CD4-positive, alpha-beta T cell (primary cell): ENCODE data around the gene CDH18. TPM values are rescaled to one million over a fixed set of nuclear protein-coding genes. Genes with fewer than 3 reads are reported as not detected.

Source experiments
- ATAC-seq: fragments of 200-7000 bp; cut with Tn5 transposase; one replicate; pipeline ENCODE4 v1.10.0; 2022; ENCODE audit warnings: mild to moderate bottlenecking; ENCODE audit not compliant: poor library complexity
- CTCF ChIA-PET: fragments of 350-600 bp; sonication (Branson Sonifier 250); formaldehyde crosslinking; loops from one replicate; lab custom pipeline; 2021; ENCODE audit warnings: antibody characterized with exemption, inconsistent platforms; lab: Charles Lee
- POLR2A ChIA-PET: fragments of 350-600 bp; sonication (Branson Sonifier 250); formaldehyde crosslinking; loops from one replicate; lab custom pipeline; 2021; ENCODE audit warnings: antibody characterized with exemption, inconsistent platforms; lab: Charles Lee
- DNase-seq, 14 experiments: peaks; one replicate each; pipeline ENCODE4 v3.0.0-alpha.2; 2013 to 2020; ENCODE audit warnings: mixed read lengths in 2 of 14
- H3K27ac ChIP-seq, 2 donors: one replicate each; pipeline versions ENCODE4 v1.5.1 to v1.7.0; 2013; ENCODE audit warnings: low read length in 2 of 2, low read depth in 1 of 2, mild to moderate bottlenecking in 1 of 2
- H3K27me3 ChIP-seq, 2 experiments: 1 replicate in 1 of 2; 2 replicates in 1 of 2; pipeline versions ENCODE4 v1.6.1 to v1.7.0; 2013; ENCODE audit warnings: low read length in 2 of 2, control low read depth in 1 of 2, mild to moderate bottlenecking in 1 of 2, moderate library complexity in 1 of 2; ENCODE audit not compliant: insufficient read depth in 2 of 2, control insufficient read depth in 1 of 2
- H3K36me3 ChIP-seq: one replicate; pipeline ENCODE4 v1.6.1; 2013; ENCODE audit warnings: low read length, control low read depth; ENCODE audit not compliant: insufficient read depth
- H3K4me1 ChIP-seq: one replicate; pipeline ENCODE4 v1.6.1; 2013; ENCODE audit warnings: low read length, control low read depth; ENCODE audit not compliant: insufficient read depth
- H3K4me3 ChIP-seq: one replicate; pipeline ENCODE4 v1.5.1; 2013; ENCODE audit warnings: mild to moderate bottlenecking, low read length, moderate library complexity
- H3K9me3 ChIP-seq, 2 experiments: 1 replicate in 1 of 2; 2 replicates in 1 of 2; pipeline versions ENCODE4 v1.6.1 to v1.7.0; 2013; ENCODE audit warnings: low read length in 2 of 2, mild to moderate bottlenecking in 2 of 2, control low read depth in 1 of 2, moderate library complexity in 1 of 2; ENCODE audit not compliant: control insufficient read depth in 1 of 2, insufficient read depth in 1 of 2
- H3K27ac Mint-ChIP-seq: one replicate; pipeline ENCODE4 v1.8.0; 2020; ENCODE audit warnings: mixed read lengths
- H3K27me3 Mint-ChIP-seq: one replicate; pipeline ENCODE4 v1.8.0; 2021; ENCODE audit warnings: mixed read lengths
- H3K36me3 Mint-ChIP-seq: one replicate; pipeline ENCODE4 v1.8.0; 2021; ENCODE audit warnings: low read depth, mixed read lengths
- H3K4me1 Mint-ChIP-seq: one replicate; pipeline ENCODE4 v1.8.0; 2021; ENCODE audit warnings: low read depth, mixed read lengths
- H3K4me3 Mint-ChIP-seq: one replicate; pipeline ENCODE4 v1.8.0; 2020; ENCODE audit warnings: mild to moderate bottlenecking, mixed read lengths
- H3K9me3 Mint-ChIP-seq: one replicate; pipeline ENCODE4 v1.8.0; 2020; ENCODE audit warnings: mixed read lengths
- intact Hi-C, 2 experiments: fragments of 100-400 bp; cut with DNase I in 1 of 2; cut with micrococcal nuclease in 1 of 2; formaldehyde crosslinking; loops; one replicate each; pipeline versions ENCODE4 v1.15.1 to v1.9.0; 2023 to 2025; cut with DNase I, micrococcal nuclease
- total RNA-seq, 174 experiments: library from RNA in 2 of 174; stranded (reverse) in 2 of 174; gene quantifications; one replicate each; pipeline ENCODE4 v1.2.3 and lab custom pipeline; 2021 to 2026
- TF ChIP-seq, protein P1 (sequence below): fragments of 200-600 bp; IDR thresholded peaks from one replicate; pipeline ENCODE4 v1.8.0; 2022; ENCODE audit warnings: antibody characterized with exemption, mild to moderate bottlenecking

The CDH18 gene
- total RNA-seq, 2 experiments from 2014 or later: not detected

DNA sequence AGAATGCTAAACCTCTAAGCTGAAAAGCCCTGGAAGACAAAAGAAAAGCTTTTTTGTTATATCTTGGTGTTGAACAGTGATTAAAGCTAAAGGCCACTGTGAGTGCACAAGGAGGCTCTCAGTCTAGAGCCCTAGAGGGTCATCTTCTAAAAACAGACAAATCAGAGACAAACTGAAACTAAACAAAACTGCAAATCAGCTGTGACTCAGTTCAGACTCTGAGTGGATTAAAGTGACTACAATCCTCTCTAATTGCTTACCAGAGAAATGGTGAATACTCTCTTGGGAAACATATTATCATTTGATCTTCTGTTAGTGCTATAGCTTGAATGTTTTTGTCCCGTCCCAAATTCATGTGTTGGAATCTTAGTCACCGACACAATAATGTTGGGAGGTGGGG lies 491.9 kb downstream of the CDH18 start:
- TF ChIP-seq, protein P1, sequence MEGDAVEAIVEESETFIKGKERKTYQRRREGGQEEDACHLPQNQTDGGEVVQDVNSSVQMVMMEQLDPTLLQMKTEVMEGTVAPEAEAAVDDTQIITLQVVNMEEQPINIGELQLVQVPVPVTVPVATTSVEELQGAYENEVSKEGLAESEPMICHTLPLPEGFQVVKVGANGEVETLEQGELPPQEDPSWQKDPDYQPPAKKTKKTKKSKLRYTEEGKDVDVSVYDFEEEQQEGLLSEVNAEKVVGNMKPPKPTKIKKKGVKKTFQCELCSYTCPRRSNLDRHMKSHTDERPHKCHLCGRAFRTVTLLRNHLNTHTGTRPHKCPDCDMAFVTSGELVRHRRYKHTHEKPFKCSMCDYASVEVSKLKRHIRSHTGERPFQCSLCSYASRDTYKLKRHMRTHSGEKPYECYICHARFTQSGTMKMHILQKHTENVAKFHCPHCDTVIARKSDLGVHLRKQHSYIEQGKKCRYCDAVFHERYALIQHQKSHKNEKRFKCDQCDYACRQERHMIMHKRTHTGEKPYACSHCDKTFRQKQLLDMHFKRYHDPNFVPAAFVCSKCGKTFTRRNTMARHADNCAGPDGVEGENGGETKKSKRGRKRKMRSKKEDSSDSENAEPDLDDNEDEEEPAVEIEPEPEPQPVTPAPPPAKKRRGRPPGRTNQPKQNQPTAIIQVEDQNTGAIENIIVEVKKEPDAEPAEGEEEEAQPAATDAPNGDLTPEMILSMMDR: no peak
- Histone ChIP-seq H3K4me1 (no peaks in the 10 kb centered on the region), H3K27ac (no peak overlapping the region), H3K36me3 (no peaks in the 10 kb centered on the region), H3K9me3 (peaks cover 0 to 5% of the 10 kb centered on the region in 2 experiments), H3K27me3 (no peaks in the 10 kb centered on the region), H3K4me3 (no peak overlapping the region)
- Mint-ChIP-seq H3K9me3 (peaks cover 5% of the 10 kb centered on the region), H3K4me3 (no peak overlapping the region), H3K4me1 (no peaks in the 10 kb centered on the region), H3K36me3 (no peaks in the 10 kb centered on the region), H3K27me3 (no peaks in the 10 kb centered on the region), H3K27ac (no peak overlapping the region)
- intact Hi-C loops: no loop called here
- ATAC-seq: no peak
- ChIA-PET POLR2A (no interaction called here), CTCF (interaction anchor here (0.7 kb wide), 1 partner anchor 53 kb away, joined by 3 read pairs; no protein-coding TSS in a partner anchor)
- DNase-seq: no peak

DNA sequence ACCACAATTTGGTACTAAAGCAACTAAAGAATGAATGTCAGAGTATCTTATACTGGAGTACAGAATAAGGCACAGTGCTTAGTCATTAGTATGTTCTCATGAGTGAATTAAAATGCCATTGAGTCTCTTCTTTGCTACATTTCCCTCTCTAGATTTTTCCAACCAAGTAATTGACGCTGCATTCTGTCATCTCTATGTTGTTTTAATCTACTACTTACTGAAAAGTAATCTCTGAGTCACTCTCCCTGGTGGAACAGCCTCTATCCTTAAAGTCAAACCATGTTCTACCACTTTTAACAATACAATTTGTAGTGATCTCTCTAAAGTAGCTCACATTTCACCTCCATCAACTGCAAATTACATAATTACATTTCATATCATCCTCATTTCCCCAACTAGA lies 495.1 kb downstream of the CDH18 start:
- no peaks in the 10 kb centered on the region for H3K36me3 Mint-ChIP-seq
- Histone ChIP-seq H3K9me3 (peaks cover 0 to 9% of the 10 kb centered on the region in 2 experiments), H3K27ac (no peak overlapping the region), H3K4me1 (no peaks in the 10 kb centered on the region), H3K4me3 (no peak overlapping the region), H3K27me3 (no peaks in the 10 kb centered on the region), H3K36me3 (no peaks in the 10 kb centered on the region)
- no peak overlapping the region for H3K27ac Mint-ChIP-seq
- TF ChIP-seq, protein P1: no peak
- ATAC-seq (no peak), DNase-seq (no peak)
- POLR2A ChIA-PET: no interaction called here
- CTCF ChIA-PET: no interaction called here
- H3K4me3 Mint-ChIP-seq: no peak overlapping the region
- peaks cover 11% of the 10 kb centered on the region for H3K9me3 Mint-ChIP-seq
- intact Hi-C loops: no loop called here
- no peaks in the 10 kb centered on the region for H3K27me3 Mint-ChIP-seq
- H3K4me1 Mint-ChIP-seq: no peaks in the 10 kb centered on the region

DNA sequence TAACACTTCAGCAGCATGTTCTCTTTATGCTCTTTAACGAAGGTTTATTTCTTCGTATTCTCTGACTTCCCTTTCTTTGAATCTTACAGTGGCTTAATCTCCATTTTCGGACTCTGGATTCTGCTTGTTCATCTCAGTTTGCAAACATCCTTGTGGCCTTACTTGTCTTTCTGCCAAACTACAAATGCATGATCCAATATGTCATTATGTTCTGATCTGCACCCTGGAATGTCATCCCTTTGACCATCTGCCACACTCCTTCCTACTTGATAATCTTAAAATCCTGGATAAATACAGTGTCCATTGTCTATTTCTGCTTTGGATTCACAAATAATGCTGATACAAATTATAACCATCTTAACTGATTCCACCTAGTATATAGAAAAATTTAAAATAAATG lies 499.2 kb downstream of the CDH18 start:
- Histone ChIP-seq H3K9me3 (peaks cover under 1 to 10% of the 10 kb centered on the region in 2 experiments), H3K4me1 (no peaks in the 10 kb centered on the region), H3K4me3 (no peak overlapping the region), H3K36me3 (no peaks in the 10 kb centered on the region), H3K27me3 (no peaks in the 10 kb centered on the region), H3K27ac (no peak overlapping the region)
- Mint-ChIP-seq H3K4me1 (no peaks in the 10 kb centered on the region), H3K9me3 (peaks cover 16% of the 10 kb centered on the region), H3K36me3 (no peaks in the 10 kb centered on the region), H3K27me3 (no peaks in the 10 kb centered on the region), H3K27ac (no peak overlapping the region), H3K4me3 (no peak overlapping the region)
- POLR2A ChIA-PET: no interaction called here
- no peak for DNase-seq
- TF ChIP-seq, protein P1: no peak
- intact Hi-C loops: no loop called here
- ATAC-seq: no peak
- CTCF ChIA-PET: no interaction called here
